HEK293 (cell line): ENCODE data around the gene CEP89.

Source experiments
- CTCF ChIA-PET: fragments of 350-600 bp; formaldehyde crosslinking; extraction: SDS; loops from one replicate; lab custom pipeline; 2021; ENCODE audit warnings: antibody characterized with exemption; lab: Yijun Ruan, JAX
- POLR2A ChIA-PET: fragments of 300-600 bp; formaldehyde crosslinking; extraction: SDS; loops from one replicate; lab custom pipeline; 2020; ENCODE audit warnings: antibody characterized with exemption, inconsistent platforms; lab: Yijun Ruan, JAX
- H3K27ac ChIP-seq: fragments of 200-500 bp; sonication (Bioruptor generic); 2 replicates; pipeline ENCODE4 v1.5.1; 2014; ENCODE audit warnings: low read depth, low read length, control low read depth, inconsistent platforms; ENCODE audit errors: extremely low read depth
- H3K36me3 ChIP-seq, 2 experiments: fragments of 200-500 bp in 1 of 2; sonication (Bioruptor generic) in 1 of 2; 1 replicate in 1 of 2; 2 replicates in 1 of 2; pipeline ENCODE4 v1.5.1; 2014 to 2017; ENCODE audit warnings: inconsistent platforms in 2 of 2, low read length in 2 of 2; ENCODE audit not compliant: control insufficient read depth in 2 of 2, insufficient read depth in 1 of 2
- H3K4me1 ChIP-seq: fragments of 200-500 bp; sonication (Bioruptor generic); 2 replicates; pipeline ENCODE4 v1.5.1; 2014; ENCODE audit warnings: mild to moderate bottlenecking, low read length, inconsistent platforms; ENCODE audit not compliant: control insufficient read depth, insufficient read depth
- H3K4me3 ChIP-seq: 2 replicates; pipeline ENCODE4 v1.5.1; 2011; ENCODE audit warnings: low read depth, mild to moderate bottlenecking, control low read depth, low read length, moderate library complexity
- H3K9me3 ChIP-seq: fragments of 200-500 bp; sonication (Bioruptor generic); 2 replicates; pipeline ENCODE4 v1.5.1; 2014; ENCODE audit warnings: low read depth, low read length, inconsistent platforms; ENCODE audit not compliant: control insufficient read depth, insufficient read depth
- CTCF ChIP-seq: fragments of 450-650 bp; formaldehyde crosslinking; IDR thresholded peaks from 2 replicates; pipeline ENCODE4 v1.5.1; 2016; ENCODE audit warnings: missing biosample characterization, missing genetic modification characterization
- EGR2 ChIP-seq: fragments of 450-650 bp; formaldehyde crosslinking; IDR thresholded peaks from 2 replicates; pipeline ENCODE4 v1.5.1; 2016; ENCODE audit warnings: low read depth, missing biosample characterization, missing genetic modification characterization
- FEZF1 ChIP-seq: fragments of 450-650 bp; formaldehyde crosslinking; IDR thresholded peaks from 2 replicates; pipeline ENCODE4 v1.5.1; 2016; ENCODE audit warnings: missing biosample characterization, missing genetic modification characterization
- IKZF3 ChIP-seq: fragments of 450-650 bp; IDR thresholded peaks from 2 replicates; pipeline ENCODE4 v1.5.0; 2018; ENCODE audit warnings: missing biosample characterization, mild to moderate bottlenecking, missing genetic modification characterization, moderate library complexity
- KLF10 ChIP-seq: fragments of 450-650 bp; IDR thresholded peaks from 2 replicates; pipeline ENCODE4 v1.5.1; 2018; ENCODE audit warnings: missing biosample characterization, mild to moderate bottlenecking, missing genetic modification characterization
- KLF9 ChIP-seq: fragments of 450-650 bp; formaldehyde crosslinking; IDR thresholded peaks from 2 replicates; pipeline ENCODE4 v1.5.1; 2016; ENCODE audit warnings: missing biosample characterization, missing genetic modification characterization, low read depth
- PRDM4 ChIP-seq: fragments of 450-650 bp; formaldehyde crosslinking; IDR thresholded peaks from 2 replicates; pipeline ENCODE4 v1.5.1; 2017; ENCODE audit warnings: missing biosample characterization, missing genetic modification characterization
- YY1 ChIP-seq: fragments of 450-650 bp; formaldehyde crosslinking; IDR thresholded peaks from 2 replicates; pipeline ENCODE4 v1.5.1; 2018; ENCODE audit warnings: missing biosample characterization, missing genetic modification characterization
- ZBTB17 ChIP-seq: fragments of 450-650 bp; formaldehyde crosslinking; IDR thresholded peaks from 2 replicates; pipeline ENCODE4 v1.5.1; 2016; ENCODE audit warnings: missing biosample characterization, missing genetic modification characterization
- ZBTB8A ChIP-seq: fragments of 450-650 bp; formaldehyde crosslinking; IDR thresholded peaks from 2 replicates; pipeline ENCODE4 v1.5.1; 2016; ENCODE audit warnings: missing biosample characterization, missing genetic modification characterization
- ZNF24 ChIP-seq: fragments of 450-650 bp; formaldehyde crosslinking; IDR thresholded peaks from 2 replicates; pipeline ENCODE4 v1.5.1; 2016; ENCODE audit warnings: missing biosample characterization, missing genetic modification characterization
- ZNF266 ChIP-seq: fragments of 450-650 bp; formaldehyde crosslinking; IDR thresholded peaks from 2 replicates; pipeline ENCODE4 v1.5.1; 2016; ENCODE audit warnings: missing biosample characterization, missing genetic modification characterization, low read depth
- ZNF280C ChIP-seq: fragments of 450-650 bp; formaldehyde crosslinking; IDR thresholded peaks from 2 replicates; pipeline ENCODE4 v1.5.1; 2016; ENCODE audit warnings: missing biosample characterization, missing genetic modification characterization
- ZNF416 ChIP-seq: fragments of 450-650 bp; formaldehyde crosslinking; IDR thresholded peaks from 2 replicates; pipeline ENCODE4 v1.5.1; 2016; ENCODE audit warnings: missing biosample characterization, missing genetic modification characterization
- ZNF521 ChIP-seq: fragments of 450-650 bp; formaldehyde crosslinking; IDR thresholded peaks from 2 replicates; pipeline ENCODE4 v1.5.1; 2017; ENCODE audit warnings: missing biosample characterization, mild to moderate bottlenecking, missing genetic modification characterization
- ZNF530 ChIP-seq: fragments of 450-650 bp; formaldehyde crosslinking; IDR thresholded peaks from 2 replicates; pipeline ENCODE4 v1.5.1; 2016; ENCODE audit warnings: low read depth, missing biosample characterization, missing genetic modification characterization
- ZNF544 ChIP-seq: fragments of 450-650 bp; formaldehyde crosslinking; IDR thresholded peaks from 2 replicates; pipeline ENCODE4 v1.5.0; 2017; ENCODE audit warnings: missing biosample characterization, missing genetic modification characterization
- ZNF560 ChIP-seq: fragments of 450-650 bp; formaldehyde crosslinking; IDR thresholded peaks from 2 replicates; pipeline ENCODE4 v1.5.1; 2017; ENCODE audit warnings: missing biosample characterization, missing genetic modification characterization, borderline replicate concordance
- ZNF629 ChIP-seq: fragments of 450-650 bp; formaldehyde crosslinking; IDR thresholded peaks from 2 replicates; pipeline ENCODE4 v1.5.1; 2017; ENCODE audit warnings: missing biosample characterization, missing genetic modification characterization
- ZNF658 ChIP-seq: fragments of 450-650 bp; formaldehyde crosslinking; IDR thresholded peaks from 2 replicates; pipeline ENCODE4; 2016; ENCODE audit warnings: missing biosample characterization, missing genetic modification characterization
- ZNF792 ChIP-seq: fragments of 450-650 bp; formaldehyde crosslinking; IDR thresholded peaks from 2 replicates; pipeline ENCODE4 v1.5.1; 2016; ENCODE audit warnings: missing biosample characterization, missing genetic modification characterization

CEP89 gene

GRCh38 chr19:32876919-32877285 is 94.9 kb downstream of the CEP89 start (continued):
- TF ChIP-seq ZNF280C (tag by site-specific recombination) (no peak), ZNF416 (tag by site-specific recombination) (no peak), FEZF1 (peak; percentile 64), ZNF658 (tag by site-specific recombination) (no peak), ZNF521 (no peak), ZNF629 (tag by site-specific recombination) (peak; percentile 91), ZNF544 (tag by site-specific recombination) (no peak), IKZF3 (tag by site-specific recombination) (peak; percentile 81), ZBTB8A (peak; percentile 52; the same call in 1 of the 2 replicates), ZNF792 (tag by site-specific recombination) (no peak), ZNF530 (tag by site-specific recombination) (no peak), KLF10 (tag by site-specific recombination) (no peak), ZNF560 (no peak), EGR2 (no peak), YY1 (tag by site-specific recombination) (no peak), PRDM4 (tag by site-specific recombination) (no peak), ZBTB17 (tag by site-specific recombination) (peak; percentile 48; the same call in 1 of the 2 replicates), ZNF24 (tag by site-specific recombination) (0 out of 2 replicates have a peak, but pooled peaks have one; percentile 34), ZNF266 (tag by site-specific recombination) (no peak)

GRCh38 chr19:32876236-32876918 is 95.4 kb downstream of the CEP89 start:
- Histone ChIP-seq H3K4me3 (no peak overlapping the region), H3K4me1 (peaks cover 2% of the 10 kb centered on the region), H3K36me3 (peaks cover 2 to 15% of the 10 kb centered on the region in 2 experiments; a peak in 2 of 3 replicates), H3K9me3 (no peaks in the 10 kb centered on the region), H3K27ac (no peak overlapping the region)
- TF ChIP-seq KLF9 (tag by site-specific recombination) (0 out of 2 replicates have a peak, but pooled peaks have one; percentile 16), CTCF (no peak)
- ChIA-PET CTCF (no interaction called here), POLR2A (interaction anchor here (0.5 to 0.6 kb wide), 2 partner anchors 198 to 465 kb away, joined by 3 read pairs; no protein-coding TSS in a partner anchor)
